ENCODE results near the gene TPM2.

DNA sequence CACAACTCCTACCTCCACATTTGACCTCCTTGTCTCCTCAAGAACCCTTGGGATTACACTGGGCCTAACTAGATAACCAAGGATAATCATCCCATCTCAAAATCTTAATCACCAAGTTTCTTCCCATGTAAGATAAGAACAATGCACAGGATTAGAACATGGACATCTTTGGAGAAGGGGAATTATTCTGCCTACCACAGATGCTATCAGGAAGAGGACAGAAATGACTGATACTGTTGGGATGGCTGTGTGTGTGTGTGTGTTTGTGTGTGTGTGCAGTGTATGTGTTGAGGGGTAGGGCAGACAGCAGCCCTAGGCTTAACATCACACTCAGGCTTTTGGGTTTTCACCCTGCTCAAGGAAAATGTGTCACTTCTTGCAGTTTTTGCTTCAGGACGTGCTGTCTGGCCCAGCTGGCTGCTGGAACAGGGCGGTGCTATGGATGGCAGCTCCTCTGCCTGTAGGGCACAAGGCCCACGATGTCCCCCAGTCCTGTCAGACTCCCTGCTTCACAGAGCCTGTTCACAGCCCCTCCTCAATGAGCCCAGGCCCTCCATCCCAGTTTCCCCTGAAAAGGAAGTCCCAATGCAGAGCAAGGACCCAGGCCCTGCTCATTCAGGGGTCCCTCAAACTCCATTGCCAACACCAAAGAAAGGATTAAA lies 8.3 kb downstream of the TPM2 start:
- TF ChIP-seq SMC3 (IDR thresholded peaks at IDR 0.05; ENCODE audit: borderline replicate concordance, low read length) (no peak), RB1 (IDR thresholded peaks at IDR 0.05; ENCODE audit: borderline replicate concordance) (no peak), WRNIP1 (IDR thresholded peaks at IDR 0.05; ENCODE audit: borderline replicate concordance, low read depth, low read length) (no peak), EP300 (IDR thresholded peaks at IDR 0.05; ENCODE audit: borderline replicate concordance in 1 of 2, control insufficient read depth in 1 of 2, low read depth in 2 of 2, low read length in 2 of 2) (no peak), PRDM15 (CRISPR knock-in tag; IDR thresholded peaks at IDR 0.05) (no peak)
